NCI-H524 treated with DMSO at 0.1 percent for 48 hours (cell line): ENCODE measurements around the gene C1orf35.

ENCODE experiments used
- DNase-seq: peaks from one replicate; lab custom pipeline; 2025; lab: John Stamatoyannopoulos, UW

The C1orf35 gene

DNA sequence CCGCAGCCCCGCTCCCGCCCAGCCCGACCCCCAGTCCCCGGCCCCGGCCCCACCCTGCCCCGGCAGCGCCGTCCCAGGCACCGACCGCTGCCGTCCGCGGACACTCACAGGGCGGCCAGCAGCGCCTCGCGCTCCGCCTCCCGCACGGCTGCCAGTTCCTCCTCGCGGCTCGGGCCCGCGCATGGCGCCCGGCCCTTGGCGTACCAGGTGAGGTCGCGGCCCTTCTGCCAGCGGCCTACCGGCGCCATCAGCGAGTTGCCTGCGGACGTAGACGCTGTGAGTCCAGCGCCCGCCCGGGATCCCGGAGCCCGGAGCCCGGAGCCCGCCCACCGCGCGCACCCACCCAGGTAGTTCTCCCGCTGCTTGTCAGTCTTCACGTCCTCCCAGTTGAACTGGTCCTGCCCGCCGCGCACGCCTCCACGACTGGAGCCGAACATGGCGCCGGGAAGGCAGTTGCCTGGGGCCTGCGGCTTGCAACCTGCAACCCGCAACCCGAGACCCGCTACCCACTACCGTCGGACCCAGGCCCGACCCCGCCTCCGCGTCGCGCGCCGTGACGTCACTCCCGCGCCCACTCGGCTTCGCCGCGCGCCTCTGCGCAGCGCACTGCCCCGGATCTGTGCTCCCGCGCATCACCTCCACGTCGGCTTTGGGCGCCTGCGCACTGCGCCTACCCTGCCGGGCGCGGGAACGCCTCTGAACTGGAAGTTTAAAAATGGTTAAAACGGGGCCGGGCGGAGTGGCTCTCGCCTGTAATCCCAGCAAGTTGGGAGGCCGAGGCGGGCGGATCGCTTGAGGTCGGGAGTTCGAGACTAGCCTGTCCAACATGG lies at the start of gene C1orf35:
C1orf35 (minus strand) TSS at position 535 of the 830 bp plus-strand sequence; CDS start at position 437, 98 bp downstream.
- DNase-seq: peak; percentile 14

DNA sequence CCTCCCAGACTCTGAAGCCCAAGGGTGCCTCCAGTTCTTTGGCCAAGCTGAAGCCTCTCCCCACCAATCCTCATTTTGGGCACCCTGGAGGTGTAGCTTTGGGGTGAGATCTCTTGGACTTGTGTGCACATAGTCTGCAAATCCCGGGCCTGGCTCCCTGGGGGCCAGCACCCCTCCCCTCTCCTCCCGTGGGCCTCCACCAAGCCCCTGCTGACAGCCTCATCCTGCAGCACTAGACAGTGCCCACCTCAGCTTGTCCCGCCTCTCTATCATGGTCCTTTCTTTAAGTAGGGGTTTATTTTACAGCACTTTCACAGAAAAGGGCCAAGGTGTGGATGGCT lies 49.8 kb upstream of the C1orf35 start:
- DNase-seq: no peak

DNA sequence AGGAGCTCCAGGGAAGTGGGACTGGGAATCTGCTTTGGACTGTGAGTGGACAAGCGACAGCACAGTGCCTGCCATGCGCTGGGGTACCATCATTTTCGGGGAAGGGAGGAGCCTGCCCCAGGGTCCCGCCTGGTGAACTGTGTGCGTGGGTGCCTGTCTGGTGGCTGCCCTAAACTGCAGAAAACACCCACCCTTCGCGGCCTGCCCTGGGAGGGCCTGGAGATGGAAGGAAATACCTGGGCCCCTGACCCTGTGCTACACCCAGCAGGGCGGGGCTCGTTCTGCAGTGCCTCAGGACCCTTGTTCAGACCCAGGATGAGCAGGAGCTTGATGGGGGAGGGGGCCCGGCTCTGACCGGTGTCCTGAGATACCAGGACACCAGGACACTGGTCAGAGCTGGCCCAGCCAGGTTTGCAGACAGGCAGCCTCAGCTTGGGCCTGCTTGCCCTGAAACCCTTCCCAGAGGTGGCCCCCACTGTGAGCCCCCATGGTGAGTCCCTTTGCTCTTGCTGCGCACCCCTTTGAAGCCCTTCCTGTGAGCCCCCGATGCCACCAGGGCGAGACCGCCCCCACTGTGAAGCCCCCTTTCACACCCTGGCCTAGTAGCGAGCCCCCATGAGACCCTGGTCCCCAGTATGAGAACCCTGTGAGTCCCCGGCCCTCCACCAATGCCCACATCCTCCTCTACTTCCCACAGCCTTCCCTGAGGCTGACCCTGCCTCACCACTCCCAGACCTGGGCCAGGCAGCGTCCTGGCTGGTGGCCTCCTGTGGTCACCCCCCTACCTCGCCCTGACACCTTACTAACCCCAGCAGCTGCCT lies 49.2 kb upstream of the C1orf35 start:
- DNase-seq: no peak

DNA sequence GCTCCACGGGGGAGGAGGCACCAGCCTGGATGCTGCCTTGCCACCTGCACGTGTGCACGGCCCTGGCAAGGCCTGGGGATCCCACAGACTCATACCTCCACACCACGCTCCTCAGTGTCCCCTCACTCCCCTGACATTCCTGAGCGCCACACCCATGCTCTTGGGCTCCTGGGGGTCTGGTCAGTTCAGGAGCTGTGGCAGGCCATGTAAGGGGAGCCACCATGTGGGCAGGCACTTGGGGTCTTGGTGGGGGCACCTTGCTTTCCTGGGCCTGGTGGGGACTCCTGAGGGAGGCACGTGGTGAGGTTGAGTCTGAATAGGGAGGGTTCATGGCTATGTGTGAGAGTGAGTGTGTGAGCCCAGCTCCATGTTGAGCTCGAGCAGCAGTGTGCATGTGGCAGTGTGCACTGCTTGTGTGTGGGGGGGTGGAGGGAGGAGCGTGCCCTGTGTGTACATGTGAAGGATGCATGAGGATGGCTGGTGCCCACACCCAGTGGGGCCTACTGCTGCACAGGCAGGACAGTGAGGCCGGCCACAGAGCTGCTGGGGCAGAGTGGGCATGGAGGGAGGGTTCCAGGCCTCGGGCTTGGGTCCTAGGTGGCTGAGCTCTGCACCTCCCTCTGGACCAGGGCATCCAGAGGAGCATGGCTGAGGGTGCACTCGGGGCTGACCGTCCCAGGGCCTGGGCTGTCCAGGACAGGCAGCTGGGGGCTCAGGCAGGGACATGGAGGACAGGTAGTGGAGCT lies 48.2 kb upstream of the C1orf35 start:
- no peak for DNase-seq

DNA sequence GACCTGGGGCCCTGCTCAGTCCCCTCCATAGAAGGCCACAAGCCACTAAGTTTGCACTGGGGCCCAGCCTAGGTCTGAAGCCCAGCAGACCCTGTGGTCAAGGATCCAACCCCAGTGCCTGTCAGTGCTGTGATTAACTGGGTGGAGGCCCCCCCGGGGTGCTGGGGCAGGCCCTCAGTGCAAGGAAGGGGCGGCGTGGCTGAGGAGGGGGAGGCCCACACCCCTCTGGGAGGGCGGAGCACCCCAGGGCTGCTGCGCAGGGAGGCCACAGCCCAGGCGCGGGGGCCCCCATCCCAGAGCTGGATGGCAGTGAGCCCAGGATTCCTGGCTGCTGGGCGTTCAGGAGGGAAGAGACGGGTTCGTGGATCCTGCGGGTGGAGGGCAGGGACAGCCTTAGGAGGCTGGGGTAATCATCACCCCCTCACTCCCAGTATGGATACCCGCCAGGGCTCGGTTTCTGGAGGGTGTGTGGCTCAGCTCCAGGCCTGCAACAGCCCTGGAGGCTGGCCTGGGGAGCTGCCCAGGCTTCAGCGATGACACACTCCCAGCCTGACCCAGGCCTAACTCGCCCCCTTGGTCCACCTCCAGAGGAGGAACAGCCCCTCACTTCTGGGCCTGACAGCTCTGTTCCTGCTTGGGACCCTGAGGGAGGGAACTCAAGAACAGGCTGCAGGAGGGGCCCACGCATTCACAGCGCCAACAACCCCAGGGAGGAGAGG lies 47.5 kb upstream of the C1orf35 start:
- DNase-seq: no peak

DNA sequence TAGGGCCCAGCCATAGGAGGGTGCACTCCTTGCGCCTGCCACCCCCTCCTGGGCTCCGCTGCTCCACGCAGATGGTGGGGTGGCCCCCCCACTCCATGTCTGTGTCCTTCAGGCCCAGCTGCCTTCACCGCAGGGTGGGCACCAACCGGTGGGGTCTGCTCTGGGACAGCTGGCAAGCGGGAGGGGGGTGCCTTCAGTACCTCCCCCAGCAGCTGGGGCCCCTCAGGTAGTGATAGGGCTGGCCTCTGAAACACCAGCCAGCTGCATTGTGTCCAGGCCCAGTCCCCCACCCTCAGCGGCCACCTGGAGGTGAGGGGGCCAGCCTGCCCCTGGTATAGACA lies 47.0 kb upstream of the C1orf35 start:
- DNase-seq: peak; percentile 49

DNA sequence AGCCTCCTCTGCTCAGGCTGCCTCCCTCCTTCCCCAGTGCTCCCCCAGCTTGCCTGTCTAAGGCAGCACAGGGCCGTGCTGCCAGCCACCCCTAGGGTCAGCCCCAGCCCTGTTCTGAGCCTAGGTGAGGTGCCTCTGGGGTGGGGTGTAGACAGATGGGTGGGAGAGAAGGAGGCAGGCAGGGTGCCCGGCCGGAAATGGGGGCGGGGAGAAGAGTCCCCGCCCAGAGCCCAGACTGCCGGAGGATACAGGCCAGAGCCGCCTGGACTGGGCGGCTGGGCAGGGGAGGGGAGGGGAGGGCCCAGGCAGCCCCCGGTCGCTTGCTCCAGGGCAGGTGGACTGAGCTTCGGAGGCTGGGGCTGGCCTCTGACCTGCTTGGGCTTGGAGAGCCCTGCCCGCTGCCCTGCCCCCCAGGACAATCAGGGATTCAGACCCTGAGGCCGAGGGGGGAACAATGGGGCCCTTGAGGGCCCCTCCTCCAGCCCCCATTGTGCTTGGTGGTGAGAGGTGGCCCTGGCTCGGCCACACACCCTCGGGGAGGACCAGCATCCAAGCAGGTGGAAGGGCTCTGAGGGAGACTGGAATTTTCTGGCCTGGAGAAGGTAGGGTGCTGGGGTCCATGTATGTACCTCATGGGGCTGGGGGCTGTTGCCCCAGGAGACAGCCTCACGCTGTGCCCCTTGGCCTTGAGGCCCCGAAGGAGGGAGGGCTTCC lies 46.4 kb upstream of the C1orf35 start, which contains the start of gene GJC2:
GJC2 (plus strand) TSS at position 525 of the 714 bp plus-strand sequence. CDS start 7,829 bp downstream, outside the sequence.
- DNase-seq: peak; percentile 22

DNA sequence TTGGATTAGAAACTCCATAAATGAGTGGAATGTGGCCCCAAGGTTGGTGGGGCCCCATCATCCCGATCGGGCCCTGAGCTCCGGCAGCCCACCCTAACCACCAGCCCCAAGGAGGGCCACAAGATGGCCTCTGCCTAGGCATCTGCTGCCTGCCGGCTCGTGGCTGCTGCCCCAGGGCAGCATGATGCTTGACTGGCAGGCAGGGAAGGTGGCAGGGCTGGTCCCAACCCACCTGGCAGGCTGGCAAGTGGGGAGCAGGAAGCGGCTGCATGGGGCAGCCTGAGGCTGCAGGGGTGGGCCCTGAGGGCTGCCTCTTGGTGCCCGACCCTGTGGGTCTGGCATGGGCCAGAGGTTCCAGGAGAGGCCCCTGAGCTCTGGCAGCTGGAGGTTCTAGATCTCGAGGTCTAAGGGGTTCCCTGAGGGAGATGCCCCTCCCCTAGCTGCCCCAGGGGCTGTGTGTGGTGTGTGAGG lies 45.8 kb upstream of the C1orf35 start:
- DNase-seq: no peak

DNA sequence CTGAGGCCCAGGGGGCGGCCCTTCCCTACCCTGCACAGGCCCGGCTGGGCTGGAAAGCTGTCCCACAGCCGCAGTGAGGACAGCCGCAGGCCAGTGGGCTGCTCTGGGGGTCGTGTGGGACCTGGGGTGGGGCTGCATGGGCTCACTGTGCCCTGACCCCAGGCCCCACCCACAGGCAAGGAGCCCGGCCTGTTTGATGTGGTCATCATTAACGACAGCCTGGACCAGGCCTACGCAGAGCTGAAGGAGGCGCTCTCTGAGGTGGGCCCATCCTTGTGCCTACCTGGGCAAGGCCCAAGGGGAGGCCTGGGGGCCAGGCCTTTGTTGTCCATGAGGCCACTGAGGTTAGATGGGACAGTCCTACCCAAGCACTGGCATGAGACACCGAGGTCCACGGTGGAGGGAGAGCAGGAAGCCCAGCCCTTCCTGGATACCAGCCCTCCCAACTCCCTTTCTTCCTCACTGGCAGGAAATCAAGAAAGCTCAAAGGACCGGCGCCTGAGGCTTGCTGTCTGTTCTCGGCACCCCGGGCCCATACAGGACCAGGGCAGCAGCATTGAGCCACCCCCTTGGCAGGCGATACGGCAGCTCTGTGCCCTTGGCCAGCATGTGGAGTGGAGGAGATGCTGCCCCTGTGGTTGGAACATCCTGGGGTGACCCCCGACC lies 45.2 kb upstream of the C1orf35 start:
- DNase-seq: no peak

DNA sequence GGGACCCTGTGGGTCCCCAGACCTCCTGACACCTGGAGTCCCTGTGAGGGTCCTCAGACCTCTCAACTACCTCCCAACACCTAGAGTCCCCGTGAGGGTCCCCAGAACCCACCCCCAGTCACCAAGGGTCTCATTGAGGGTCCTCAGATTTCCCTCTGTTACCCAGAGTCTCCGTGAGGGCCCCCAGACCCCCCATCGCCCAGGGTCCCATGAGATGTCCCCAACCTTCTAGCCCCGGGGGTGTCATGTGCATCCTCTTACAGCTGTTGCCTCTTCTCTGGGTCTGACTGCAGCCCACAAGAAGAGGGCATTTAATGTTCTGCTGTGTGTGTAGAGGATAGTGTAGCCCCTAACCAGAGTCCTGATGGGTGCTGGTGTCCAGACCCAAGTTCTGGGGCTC lies 44.6 kb upstream of the C1orf35 start:
- no peak for DNase-seq

DNA sequence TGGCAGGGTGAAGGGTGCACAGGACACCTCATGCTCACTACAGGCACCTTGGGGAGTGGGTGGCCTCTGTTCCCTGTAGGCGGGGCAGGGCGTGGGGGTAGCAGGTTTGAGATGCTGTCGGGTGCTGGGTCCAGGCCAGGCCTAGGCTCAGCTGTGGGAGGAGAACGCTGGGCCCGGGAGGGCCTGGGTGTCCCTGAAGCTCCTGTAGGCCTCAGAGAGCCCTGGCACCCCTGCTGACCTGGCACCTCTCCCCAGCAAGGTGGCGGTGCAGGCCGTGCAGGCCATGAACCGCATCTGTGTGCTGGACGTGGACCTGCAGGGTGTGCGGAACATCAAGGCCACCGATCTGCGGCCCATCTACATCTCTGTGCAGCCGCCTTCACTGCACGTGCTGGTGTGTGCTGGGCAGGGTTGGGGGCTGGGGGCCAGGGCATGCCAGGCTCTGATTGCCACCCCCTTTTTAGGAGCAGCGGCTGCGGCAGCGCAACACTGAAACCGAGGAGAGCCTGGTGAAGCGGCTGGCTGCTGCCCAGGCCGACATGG lies 44.1 kb upstream of the C1orf35 start:
- DNase-seq: no peak

DNA sequence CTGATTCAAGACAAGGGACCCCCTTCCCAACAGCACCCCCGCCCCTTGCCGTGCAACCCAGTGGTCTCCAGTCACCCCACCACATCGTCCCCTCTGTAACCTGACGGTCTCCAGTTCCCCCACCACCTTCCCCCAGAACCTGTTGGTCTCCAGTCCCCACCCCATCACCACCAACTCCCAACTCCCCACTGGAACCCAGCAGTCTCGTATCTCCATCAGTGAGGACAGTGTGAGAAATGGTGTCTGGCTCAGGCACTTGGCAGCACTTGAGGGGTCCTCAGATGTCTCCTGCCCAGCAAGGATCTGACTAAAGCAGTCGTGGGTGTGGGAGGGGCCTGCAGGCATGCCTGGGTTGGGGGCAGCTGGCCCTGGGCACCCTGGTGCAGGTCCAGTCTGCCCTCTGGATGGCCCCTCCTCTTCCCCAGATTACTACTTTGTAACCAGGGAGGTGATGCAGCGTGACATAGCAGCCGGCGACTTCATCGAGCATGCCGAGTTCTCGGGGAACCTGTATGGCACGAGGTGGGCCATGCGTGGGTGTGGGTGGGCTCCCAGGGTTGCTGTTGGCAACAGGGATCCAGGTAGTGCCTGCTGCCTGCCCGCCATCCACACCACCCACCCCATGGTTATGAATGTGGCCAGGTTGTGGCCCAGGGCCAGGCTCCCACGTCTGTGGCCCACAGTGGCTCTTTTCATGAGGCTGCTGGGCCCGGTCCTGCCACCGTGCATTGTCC lies 43.5 kb upstream of the C1orf35 start:
- DNase-seq: no peak

DNA sequence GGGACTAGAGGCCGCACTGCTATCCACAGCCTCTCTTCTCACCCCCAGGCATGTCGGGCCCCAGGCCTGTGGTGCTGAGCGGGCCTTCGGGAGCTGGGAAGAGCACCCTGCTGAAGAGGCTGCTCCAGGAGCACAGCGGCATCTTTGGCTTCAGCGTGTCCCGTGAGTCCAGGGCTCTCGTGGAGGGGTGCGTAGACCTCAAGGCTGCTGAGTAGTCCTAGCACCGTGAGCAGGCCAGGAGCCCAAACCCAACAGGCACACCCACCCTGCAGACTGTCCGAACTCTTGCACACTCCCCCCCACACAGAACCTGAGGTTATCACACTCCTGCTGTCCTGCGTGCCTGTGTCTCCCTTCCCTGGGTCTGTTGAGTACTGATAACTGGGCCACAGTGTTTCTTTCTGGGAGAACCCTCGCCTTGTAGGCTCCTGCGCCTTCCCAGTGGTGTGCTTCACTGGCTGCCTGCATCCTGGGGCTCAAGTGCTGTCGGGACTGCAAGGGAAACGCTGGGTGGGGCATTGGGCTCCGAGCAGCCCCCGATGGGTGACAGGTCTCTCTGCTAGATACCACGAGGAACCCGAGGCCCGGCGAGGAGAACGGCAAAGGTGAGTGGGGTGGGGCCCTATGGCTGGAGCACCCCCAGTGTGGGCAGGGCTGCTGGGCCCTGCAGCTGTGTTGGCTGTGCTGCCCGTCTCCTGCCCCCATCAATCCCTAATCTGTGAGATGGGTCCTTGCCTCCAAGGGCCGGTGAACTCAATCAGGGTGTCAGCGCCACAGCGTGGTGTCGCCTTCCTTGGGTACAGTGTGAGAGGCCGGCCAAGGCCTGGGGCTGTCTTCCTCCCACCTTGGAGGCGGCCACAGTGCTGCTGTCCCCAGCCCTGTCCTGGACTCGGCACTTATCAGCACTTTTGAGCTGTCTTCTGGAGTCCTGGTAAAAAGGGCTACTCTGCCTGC lies 42.6 kb upstream of the C1orf35 start:
- DNase-seq: no peak

DNA sequence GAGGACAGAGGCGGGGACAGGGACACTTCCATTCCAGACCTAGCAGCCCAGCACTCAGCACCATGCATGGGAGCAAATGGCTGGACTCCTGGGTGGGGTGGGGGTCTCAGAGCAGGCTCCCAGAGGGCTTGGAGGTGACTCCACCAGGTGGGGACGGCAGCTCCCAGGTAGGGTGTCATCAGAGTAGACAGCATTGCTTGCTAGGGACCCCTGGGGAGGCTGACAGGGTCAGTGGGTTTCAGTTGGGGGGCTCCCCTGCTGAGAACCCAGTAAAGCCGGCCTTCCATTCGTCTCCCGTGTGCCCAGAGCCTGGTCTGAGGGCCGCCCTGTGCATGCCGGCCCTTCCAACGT lies 41.8 kb upstream of the C1orf35 start:
- DNase-seq: no peak

DNA sequence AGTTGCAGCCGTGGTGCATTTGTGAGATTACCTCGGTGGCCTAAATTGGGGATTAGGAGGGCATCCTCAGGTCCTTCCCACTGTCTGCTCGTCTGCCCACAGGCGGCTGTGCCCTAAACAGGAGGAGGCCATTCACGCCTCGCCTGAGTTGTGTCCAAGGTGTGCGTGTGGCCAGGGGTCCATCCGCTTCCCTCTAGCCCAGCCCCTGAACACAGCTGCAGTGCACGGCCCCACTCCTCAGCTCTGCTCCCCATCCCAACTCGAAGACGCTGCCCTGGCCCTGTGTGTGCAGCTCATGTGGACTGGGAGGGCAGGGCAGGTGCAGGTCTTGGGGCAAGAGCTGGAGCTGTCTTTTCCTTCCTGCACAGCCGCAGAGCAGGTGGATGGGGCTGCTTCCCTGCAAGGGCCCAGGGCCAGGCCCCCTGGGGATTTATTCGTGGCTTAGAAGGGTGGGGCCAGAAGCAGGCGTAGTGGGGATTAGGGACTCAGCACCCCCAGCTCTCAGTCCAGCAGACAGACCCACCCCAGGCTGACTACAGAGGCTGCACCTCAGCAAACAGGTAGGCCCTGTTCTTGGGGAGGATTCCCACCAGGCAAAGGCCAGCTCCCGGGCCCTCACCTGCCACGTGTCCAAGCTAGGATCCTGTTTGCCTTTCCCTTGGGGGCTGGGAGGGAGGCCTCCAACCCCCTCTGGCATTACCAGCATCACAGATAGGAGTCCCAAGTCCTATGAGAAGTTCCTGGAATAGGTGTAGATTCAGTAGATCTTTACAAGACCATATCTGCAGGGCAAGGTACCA lies 41.3 kb upstream of the C1orf35 start:
- no peak for DNase-seq

DNA sequence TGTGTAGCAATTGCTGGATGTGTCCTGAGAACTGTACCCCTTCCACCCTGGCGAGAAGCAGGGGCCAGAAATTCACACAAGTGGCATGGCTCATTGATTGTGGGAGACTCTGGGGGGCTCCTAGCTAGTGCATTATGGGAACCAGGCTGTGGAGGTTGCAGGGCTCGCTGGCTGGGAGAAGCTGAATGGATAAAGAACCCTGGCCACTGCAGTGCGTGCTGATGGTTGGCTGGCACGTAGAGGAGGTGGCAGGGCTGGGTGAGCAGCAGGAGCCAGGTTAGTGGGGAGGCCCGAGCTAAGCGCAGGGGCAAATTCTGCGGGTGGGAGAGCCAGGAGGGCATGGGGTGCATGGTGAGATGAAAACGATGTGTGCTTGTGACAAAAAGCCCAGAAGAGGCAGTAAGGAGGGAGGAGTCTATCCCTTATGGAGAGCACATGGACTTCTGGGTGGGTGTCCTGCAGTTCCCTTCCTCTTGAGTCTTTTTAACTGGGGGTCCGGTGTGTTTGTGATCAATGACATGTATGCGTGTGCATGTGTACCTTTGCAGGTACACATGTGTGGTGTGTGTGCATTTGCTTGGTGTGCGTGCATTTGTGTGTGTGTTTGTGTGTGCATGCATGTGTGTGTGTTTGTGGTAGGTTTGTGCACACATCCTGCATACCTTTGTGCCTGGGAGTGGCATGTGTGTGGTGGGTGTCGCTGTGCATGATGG lies 40.5 kb upstream of the C1orf35 start:
- no peak for DNase-seq

DNA sequence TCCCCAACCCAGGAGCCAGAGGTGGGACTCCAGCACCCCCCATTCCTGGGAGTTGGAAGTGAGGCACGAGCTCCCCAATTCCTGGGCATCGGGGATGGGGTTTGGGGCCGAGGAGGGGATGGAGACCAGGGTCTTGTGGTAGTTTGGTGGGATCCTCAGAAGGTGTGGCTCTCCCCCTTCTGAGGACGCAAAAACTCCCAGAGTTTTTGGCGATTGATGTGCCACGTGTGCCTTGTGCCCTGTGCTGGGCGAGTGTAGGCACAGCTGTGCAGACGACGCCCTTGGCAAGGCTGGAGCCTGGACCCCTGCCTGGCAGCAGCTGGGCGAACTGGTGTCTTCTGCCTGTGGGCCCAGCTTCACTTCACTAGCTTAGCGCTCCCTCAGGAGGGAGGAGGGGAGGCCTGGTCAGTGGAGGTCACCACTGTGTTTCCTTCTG lies 39.6 kb upstream of the C1orf35 start:
- DNase-seq: no peak
